GM12872 (cell line): ENCODE data around the gene HEPACAM2.

Experiments
- CTCF ChIP-seq: IDR thresholded peaks from 3 replicates; pipeline ENCODE4 v1.5.1; 2011; ENCODE audit warnings: low read depth, mild to moderate bottlenecking, low read length, moderate library complexity; ENCODE audit not compliant: insufficient read depth

HEPACAM2 gene

GRCh38 chr7:93178213-93178612, 48.1 kb downstream of the HEPACAM2 start:
- no peak for TF ChIP-seq CTCF

- TF ChIP-seq CTCF: no peak
Observed at GRCh38 chr7:93176992-93177580, 49.2 kb downstream of the HEPACAM2 start.

- TF ChIP-seq CTCF: no peak
Observed at GRCh38 chr7:93175219-93175618, 51.0 kb downstream of the HEPACAM2 start.

- TF ChIP-seq CTCF: no peak
Observed at GRCh38 chr7:93172683-93173082, 53.6 kb downstream of the HEPACAM2 start.

- TF ChIP-seq CTCF: no peak
Observed at GRCh38 chr7:93171606-93172226, 54.6 kb downstream of the HEPACAM2 start.

- no peak for TF ChIP-seq CTCF
Observed at GRCh38 chr7:93165447-93165846, 60.8 kb downstream of the HEPACAM2 start.

- no peak for TF ChIP-seq CTCF
Observed at GRCh38 chr7:93164766-93165165, 61.5 kb downstream of the HEPACAM2 start.
